Fibroblast of mammary gland (primary cell): Measurements from ENCODE around the gene ZNF334.

Experiments
- DNase-seq: peaks from one replicate; pipeline ENCODE4 v3.0.0-alpha.2; 2010; ENCODE audit warnings: low read depth
- H3K4me3 ChIP-seq: 2 replicates; pipeline ENCODE4 v1.5.1; 2011; ENCODE audit warnings: low read depth, mild to moderate bottlenecking, low read length, moderate library complexity; ENCODE audit not compliant: control insufficient read depth
- CTCF ChIP-seq: conservative IDR thresholded peaks from 2 replicates; pipeline ENCODE4 v1.5.1; 2011; ENCODE audit warnings: low read depth, low read length, inconsistent platforms; ENCODE audit not compliant: control insufficient read depth, insufficient read depth

The ZNF334 gene

GRCh38 chr20:46456255-46457028 lies 56.9 kb downstream of the ZNF334 start:
- no peak overlapping the region for H3K4me3 ChIP-seq
- DNase-seq = no peak
- TF ChIP-seq CTCF = no peak

DNA sequence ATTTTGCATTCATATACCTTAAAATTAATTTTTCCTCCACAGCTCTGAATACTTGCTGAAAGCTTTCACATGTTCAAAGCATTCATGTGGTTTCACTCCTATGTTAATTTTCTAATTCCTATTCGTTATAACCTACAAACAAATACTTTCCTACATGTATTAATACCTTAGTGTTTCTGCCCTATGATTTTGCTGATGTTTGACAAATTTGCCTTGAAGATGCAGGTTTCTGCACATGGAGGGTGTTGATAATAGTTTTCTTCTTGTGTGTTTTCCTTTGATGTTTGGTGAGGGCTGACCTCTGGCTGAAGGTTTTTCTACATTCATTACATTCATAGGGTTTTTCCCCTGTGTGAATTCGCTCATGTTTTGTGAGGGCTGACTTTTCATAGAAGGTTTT lies 57.6 kb downstream of the ZNF334 start:
- H3K4me3 ChIP-seq = no peak overlapping the region
- TF ChIP-seq CTCF = no peak
- no peak for DNase-seq
